Endothelial cell of umbilical vein (primary cell): Measurements from ENCODE around the gene ERBB2. TPM values are rescaled to one million over a fixed set of nuclear protein-coding genes. Genes with fewer than 3 reads are reported as not detected.

Experiments used
- BruUV-seq: library from RNA; stranded (reverse); fragments of 400-500 nt; replicated peaks from 2 replicates; lab custom pipeline; 2021; lab: Mats Ljungman, UMichigan
- CTCF ChIA-PET: fragments of 300-600, 350-600 bp; sonication (Branson Sonifier 250); formaldehyde crosslinking; loops from one replicate; lab custom pipeline; 2021; ENCODE audit warnings: antibody characterized with exemption, inconsistent platforms; lab: Charles Lee
- POLR2A ChIA-PET: fragments of 300-600, 350-600 bp; sonication (Branson Sonifier 250); formaldehyde crosslinking; loops from one replicate; lab custom pipeline; 2021; ENCODE audit warnings: antibody characterized with exemption, inconsistent platforms; lab: Charles Lee
- DNase-seq: peaks from one replicate; pipeline ENCODE4 v3.0.0-alpha.2; 2011; ENCODE audit warnings: low read depth, low spot score
- FAIRE-seq: peaks from 2 replicates; lab custom pipeline; 2011; peaks lifted over from hg19 to GRCh38; lab: Jason Lieb, UNC
- H2AFZ ChIP-seq: 2 replicates; pipeline ENCODE4 v1.6.0; 2012; ENCODE audit warnings: low read depth, low read length, control low read depth, inconsistent platforms
- H3K27ac ChIP-seq: 2 replicates; pipeline ENCODE4 v1.5.1; 2011; ENCODE audit warnings: low read depth, mild to moderate bottlenecking, control low read depth, low read length, moderate library complexity; ENCODE audit not compliant: insufficient read depth
- H3K27me3 ChIP-seq, 2 experiments: 2 replicates each; pipeline versions ENCODE4 v1.6.0 to v1.6.1; 2011; ENCODE audit warnings: low read length in 2 of 2, mixed read lengths in 1 of 2; ENCODE audit not compliant: control insufficient read depth in 2 of 2, insufficient read depth in 2 of 2
- H3K36me3 ChIP-seq, 2 experiments: 2 replicates in 1 of 2; 3 replicates in 1 of 2; pipeline ENCODE4 v1.5.1; 2011; ENCODE audit warnings: low read length in 2 of 2, mild to moderate bottlenecking in 1 of 2, moderate library complexity in 1 of 2; ENCODE audit not compliant: control insufficient read depth in 2 of 2, insufficient read depth in 2 of 2; ENCODE audit errors: extremely low read depth in 1 of 2
- H3K4me1 ChIP-seq: 3 replicates; pipeline ENCODE4 v1.5.1; 2011; ENCODE audit warnings: mild to moderate bottlenecking, low read length; ENCODE audit not compliant: control insufficient read depth, insufficient read depth; ENCODE audit errors: extremely low read depth
- H3K4me2 ChIP-seq: 2 replicates; pipeline ENCODE4 v1.6.1; 2011; ENCODE audit warnings: low read length, control low read depth, mixed read lengths; ENCODE audit not compliant: insufficient read depth
- H3K4me3 ChIP-seq, 3 experiments: fragments of 200-600 bp in 1 of 3; sonication (generic), shearing (Covaris generic) in 1 of 3; replicated peaks in 1 of 3; 2 replicates each; pipeline ENCODE4 v1.5.1; 2011 to 2016; ENCODE audit warnings: control low read depth in 3 of 3, low read length in 3 of 3, mild to moderate bottlenecking in 2 of 3, inconsistent platforms in 1 of 3, low read depth in 1 of 3, moderate library complexity in 1 of 3; ENCODE audit not compliant: insufficient read depth in 1 of 3
- H3K79me2 ChIP-seq: 2 replicates; pipeline ENCODE4 v1.6.0; 2012; ENCODE audit warnings: low read length, inconsistent platforms; ENCODE audit not compliant: control insufficient read depth, insufficient read depth
- H3K9ac ChIP-seq: replicated peaks from 2 replicates; pipeline ENCODE3; 2011; ENCODE audit warnings: low read length, control low read depth; ENCODE audit not compliant: insufficient read depth; ENCODE audit errors: extremely low read depth
- H3K9me1 ChIP-seq: replicated peaks from 3 replicates; pipeline ENCODE4 v1.6.0; 2011; ENCODE audit warnings: mild to moderate bottlenecking, low read length; ENCODE audit not compliant: control insufficient read depth, insufficient read depth; ENCODE audit errors: extremely low read depth
- H3K9me3 ChIP-seq: replicated peaks from 2 replicates; pipeline ENCODE4 v1.5.1; 2012; ENCODE audit warnings: low read length, inconsistent platforms; ENCODE audit not compliant: control insufficient read depth, insufficient read depth
- H4K20me1 ChIP-seq: replicated peaks from 2 replicates; pipeline ENCODE3; 2011; ENCODE audit warnings: mild to moderate bottlenecking, low read length; ENCODE audit not compliant: control insufficient read depth, insufficient read depth; ENCODE audit errors: extremely low read depth
- CTCF ChIP-seq, 2 donors: IDR thresholded peaks; 1 replicate in 1 of 2; 2 replicates in 1 of 2; pipeline ENCODE4 v1.5.1; 2011; ENCODE audit warnings: low read length in 2 of 2, mild to moderate bottlenecking in 2 of 2, moderate library complexity in 2 of 2, control low read depth in 1 of 2, inconsistent platforms in 1 of 2, low read depth in 1 of 2; ENCODE audit not compliant: insufficient read depth in 1 of 2; ENCODE audit errors: extremely low read depth in 1 of 2
- EZH2 ChIP-seq: IDR thresholded peaks from 2 replicates; pipeline ENCODE4 v1.6.1; 2012; ENCODE audit warnings: borderline replicate concordance, low read depth, mild to moderate bottlenecking, moderate library complexity, low read length, inconsistent platforms; ENCODE audit not compliant: severe bottlenecking
- FOS ChIP-seq: IDR thresholded peaks from 2 replicates; pipeline ENCODE4 v1.6.1; 2011; ENCODE audit warnings: mild to moderate bottlenecking, low read length, moderate library complexity, borderline replicate concordance; ENCODE audit not compliant: insufficient read depth
- GATA2 ChIP-seq: IDR thresholded peaks from 2 replicates; pipeline ENCODE4 v1.7.0; 2011; ENCODE audit warnings: low read depth, mild to moderate bottlenecking, moderate library complexity, mixed read lengths, low read length; ENCODE audit not compliant: insufficient read length, insufficient read depth
- JUN ChIP-seq: IDR thresholded peaks from 2 replicates; pipeline ENCODE4 v1.6.1; 2011; ENCODE audit warnings: borderline replicate concordance, low read depth; ENCODE audit not compliant: insufficient read length, insufficient read depth
- MAX ChIP-seq: IDR thresholded peaks from 2 replicates; pipeline ENCODE4 v1.6.1; 2011; ENCODE audit not compliant: insufficient read depth, insufficient read length
- MYC ChIP-seq: IDR thresholded peaks from one replicate; pipeline ENCODE4 v1.6.1; 2011; ENCODE audit warnings: mild to moderate bottlenecking, low read depth, low read length
- POLR2A ChIP-seq: IDR thresholded peaks from 2 replicates; pipeline ENCODE4 v1.6.1; 2012; ENCODE audit warnings: low read depth, mild to moderate bottlenecking, control low read depth, low read length
- POLR2AphosphoS5 ChIP-seq: IDR thresholded peaks from 2 replicates; pipeline ENCODE4 v1.6.1; 2012; ENCODE audit warnings: low read depth, mild to moderate bottlenecking, control low read depth, low read length, moderate library complexity; ENCODE audit not compliant: insufficient read depth
- dilution Hi-C: fragments of 300-500 bp; cut with MboI; formaldehyde crosslinking; loops from one replicate; pipeline ENCODE4 v1.15.0; 2019; ENCODE audit warnings: low sequenced_read_pairs; ENCODE audit not compliant: extremely low pct_ligation_motif_present
- intact Hi-C: fragments of 100-400 bp; cut with micrococcal nuclease; formaldehyde crosslinking; loops from one replicate; pipeline ENCODE4 v1.10.0; 2022
- polyA plus RNA-seq, 4 experiments: library from polyadenylated mRNA; depleted of rRNA in 3 of 4; stranded (reverse) in 3 of 4; unstranded in 1 of 4; fragments of >200 nt; gene quantifications; 2 replicates each; pipeline versions ENCODE4 v1.2.1 to v1.2.3, GENCODE V29; 2011 to 2012; ENCODE audit warnings: missing spikeins in 1 of 4
- total RNA-seq: library from RNA; stranded (reverse); gene quantifications from 2 replicates; pipeline ENCODE4 v1.2.3, GENCODE V29; 2021

ERBB2 gene
- total and polyA plus RNA-seq, 2 donors (not counting 3 experiments of a cell fraction or from before 2014, with no cell fraction given): 20.6 to 32.9 TPM

- Histone ChIP-seq H3K27ac (no peak overlapping the region), H3K4me3 (no peak overlapping the region), H3K9me1 (no peaks in the 10 kb centered on the region), H3K27me3 (peaks cover 6 to 10% of the 10 kb centered on the region in 2 experiments), H3K36me3 (no peaks in the 10 kb centered on the region), H3K9ac (no peak overlapping the region), H3K79me2 (no peaks in the 10 kb centered on the region), H2AFZ (no peak overlapping the region), H4K20me1 (no peaks in the 10 kb centered on the region), H3K4me2 (no peak overlapping the region), H3K4me1 (no peaks in the 10 kb centered on the region), H3K9me3 (no peaks in the 10 kb centered on the region)
- intact Hi-C loops: no loop called here
- FAIRE-seq: no peak
- ChIA-PET CTCF (interaction anchor here (0.8 to 13.1 kb wide), 9 partner anchors 10 to 50 kb away, joined by 3 to 291 read pairs (median 7); partner anchors contain the start of gene PGAP3), POLR2A (no interaction called here)
- TF ChIP-seq MYC (no peak), POLR2AphosphoS5 (no peak), FOS (no peak), GATA2 (no peak), CTCF (IDR thresholded peaks at IDR 0.05; ENCODE audit: extremely low read depth in 1 of 2, insufficient read depth in 1 of 2, low read depth in 1 of 2, low read length in 2 of 2) (no peak), MAX (no peak), POLR2A (no peak), EZH2 (no peak), JUN (no peak)
- no TSS peak for BruUV-seq
- dilution Hi-C loops: no loop called here
- no peak for DNase-seq
These were observed 29.7 kb upstream of the ERBB2 start for GRCh38 chr17:39669897-39670735.
